Gastrocnemius medialis (tissue), 4 donors: ENCODE measurements around the gene ALAS2.

Source experiments
- POLR2A ChIP-seq, 2 donors: fragments of 450-650 bp; IDR thresholded peaks; one replicate each; pipeline ENCODE4 v1.6.1; 2017; ENCODE audit warnings: antibody characterized with exemption in 2 of 2, mild to moderate bottlenecking in 2 of 2, moderate library complexity in 2 of 2
- TF ChIP-seq, protein P1 (sequence below), 5 experiments: fragments of 450-650 bp in 3 of 5; fragments of 200-600 bp in 2 of 5; sonication (generic) in 2 of 5; IDR thresholded peaks in 4 of 5; conservative IDR thresholded peaks in 1 of 5; 1 replicate in 4 of 5; 2 replicates in 1 of 5; pipeline ENCODE4 v1.5.1; 2016 to 2019; ENCODE audit warnings: antibody characterized with exemption in 5 of 5, mild to moderate bottlenecking in 3 of 5, moderate library complexity in 3 of 5

GRCh38 chrX:55014897-55015299 is 15.9 kb downstream of the ALAS2 start:
- TF ChIP-seq, protein P1, sequence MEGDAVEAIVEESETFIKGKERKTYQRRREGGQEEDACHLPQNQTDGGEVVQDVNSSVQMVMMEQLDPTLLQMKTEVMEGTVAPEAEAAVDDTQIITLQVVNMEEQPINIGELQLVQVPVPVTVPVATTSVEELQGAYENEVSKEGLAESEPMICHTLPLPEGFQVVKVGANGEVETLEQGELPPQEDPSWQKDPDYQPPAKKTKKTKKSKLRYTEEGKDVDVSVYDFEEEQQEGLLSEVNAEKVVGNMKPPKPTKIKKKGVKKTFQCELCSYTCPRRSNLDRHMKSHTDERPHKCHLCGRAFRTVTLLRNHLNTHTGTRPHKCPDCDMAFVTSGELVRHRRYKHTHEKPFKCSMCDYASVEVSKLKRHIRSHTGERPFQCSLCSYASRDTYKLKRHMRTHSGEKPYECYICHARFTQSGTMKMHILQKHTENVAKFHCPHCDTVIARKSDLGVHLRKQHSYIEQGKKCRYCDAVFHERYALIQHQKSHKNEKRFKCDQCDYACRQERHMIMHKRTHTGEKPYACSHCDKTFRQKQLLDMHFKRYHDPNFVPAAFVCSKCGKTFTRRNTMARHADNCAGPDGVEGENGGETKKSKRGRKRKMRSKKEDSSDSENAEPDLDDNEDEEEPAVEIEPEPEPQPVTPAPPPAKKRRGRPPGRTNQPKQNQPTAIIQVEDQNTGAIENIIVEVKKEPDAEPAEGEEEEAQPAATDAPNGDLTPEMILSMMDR (IDR thresholded peaks at IDR 0.05 in 4 of 5, conservative IDR thresholded peaks at IDR 0.05 in 1 of 5): no peak
- TF ChIP-seq POLR2A (IDR thresholded peaks at IDR 0.05): no peak
